Smooth muscle cell (in vitro differentiated cells): ENCODE measurements around the gene TTC28. TPM values are rescaled to one million over a fixed set of nuclear protein-coding genes. Genes with fewer than 3 reads are reported as not detected.
"Not testable (repeated sequence)": the region's sequence is repeated elsewhere in the genome, so short reads cannot be mapped to it uniquely, and the experiment has no call there.

Source experiments
- DNase-seq: peaks from one replicate; lab custom pipeline; 2025; ENCODE audit not compliant: unreplicated experiment; lab: John Stamatoyannopoulos, UW
- H2AFZ ChIP-seq: fragments of 200-600 bp; sonication (generic); 2 replicates; pipeline ENCODE4 v1.6.0; 2016; ENCODE audit warnings: antibody characterized with exemption, low read depth, mild to moderate bottlenecking
- H3F3A ChIP-seq: fragments of 200-600 bp; sonication (generic); 2 replicates; pipeline ENCODE4 v1.6.0; 2017; ENCODE audit warnings: antibody characterized with exemption, low read depth
- H3K27ac ChIP-seq: fragments of 200-600 bp; sonication (generic); 2 replicates; pipeline ENCODE4 v1.5.1; 2016; ENCODE audit warnings: low read depth, mild to moderate bottlenecking
- H3K27me3 ChIP-seq: fragments of 200-600 bp; sonication (generic); 2 replicates; pipeline ENCODE4 v1.6.1; 2016; ENCODE audit warnings: low read depth, mild to moderate bottlenecking
- H3K36me3 ChIP-seq: fragments of 200-600 bp; sonication (generic); 2 replicates; pipeline ENCODE4 v1.5.1; 2016; ENCODE audit warnings: low read depth
- H3K4me1 ChIP-seq: fragments of 200-600 bp; sonication (generic); 2 replicates; pipeline ENCODE4 v1.5.1; 2016; ENCODE audit warnings: low read depth
- H3K4me2 ChIP-seq: fragments of 200-600 bp; sonication (generic); 2 replicates; pipeline ENCODE4 v1.6.0; 2016; ENCODE audit warnings: mild to moderate bottlenecking
- H3K4me3 ChIP-seq: fragments of 200-600 bp; sonication (generic); 2 replicates; pipeline ENCODE4 v1.5.1; 2016; ENCODE audit warnings: mild to moderate bottlenecking
- H3K79me2 ChIP-seq: fragments of 200-600 bp; sonication (generic); 2 replicates; pipeline ENCODE4 v1.6.0; 2016; ENCODE audit warnings: low read depth, mild to moderate bottlenecking
- H3K9ac ChIP-seq: fragments of 200-600 bp; sonication (generic); 2 replicates; pipeline ENCODE4 v1.6.0; 2016; ENCODE audit warnings: low read depth
- H3K9me3 ChIP-seq: fragments of 200-600 bp; sonication (generic); replicated peaks from 2 replicates; pipeline ENCODE4 v1.5.1; 2016; ENCODE audit warnings: low read depth
- H4K20me1 ChIP-seq: fragments of 200-600 bp; sonication (generic); 2 replicates; pipeline ENCODE4 v1.6.0; 2016; ENCODE audit warnings: low read depth
- CTCF ChIP-seq: fragments of 200-600 bp; sonication (generic); IDR thresholded peaks from 2 replicates; pipeline ENCODE4 v1.5.1; 2017; ENCODE audit warnings: borderline replicate concordance, mild to moderate bottlenecking, antibody characterized with exemption; ENCODE audit not compliant: insufficient read depth, poor library complexity, severe bottlenecking
- WGBS: methylation state at CpG from one replicate; pipeline ENCODE4 v1.1.7; 2016; ENCODE audit warnings: low lambda C conversion rate; 5-methylcytosine and 5-hydroxymethylcytosine counted together
- polyA plus RNA-seq: library from polyadenylated mRNA; unstranded; fragments of >200 nt; fragmentation: Nextera tagmentation; extraction: Ambion mirVana; gene quantifications from 2 replicates; pipeline ENCODE4 v1.2.1, GENCODE V29; 2016
- total RNA-seq: library from RNA; depleted of rRNA; stranded (reverse); fragments of >200 nt; gene quantifications from 2 replicates; pipeline ENCODE4 v1.2.3, GENCODE V29; 2014

The TTC28 gene
- total and polyA plus RNA-seq, 2 experiments from 2014 or later, result 6.3 to 17.9 TPM

GRCh38 chr22:28563636-28564035 is 116.0 kb downstream of the TTC28 start:
- WGBS, result 90% methylated on average over 2 of the region's 2 CpGs
- H3K4me2 ChIP-seq, result no peak overlapping the region
- H3K27me3 ChIP-seq, result no peaks in the 10 kb centered on the region
- no peaks in the 10 kb centered on the region for H4K20me1 ChIP-seq
- no peak overlapping the region for H3K9ac ChIP-seq
- no peak for DNase-seq
- TF ChIP-seq CTCF, result no peak
- no peaks in the 10 kb centered on the region for H3K4me1 ChIP-seq
- H3K4me3 ChIP-seq, result no peak overlapping the region
- peaks cover 5% of the 10 kb centered on the region for H3F3A ChIP-seq
- H2AFZ ChIP-seq, result no peak overlapping the region
- H3K9me3 ChIP-seq, result no peaks in the 10 kb centered on the region
- no peaks in the 10 kb centered on the region for H3K79me2 ChIP-seq
- no peaks in the 10 kb centered on the region for H3K36me3 ChIP-seq
- no peak overlapping the region for H3K27ac ChIP-seq

GRCh38 chr22:28562324-28562723 is 117.3 kb downstream of the TTC28 start:
- no peak for TF ChIP-seq CTCF
- Histone ChIP-seq H3K4me3 (no peak overlapping the region), H4K20me1 (no peaks in the 10 kb centered on the region), H3K79me2 (no peaks in the 10 kb centered on the region), H3F3A (peaks cover 5% of the 10 kb centered on the region), H3K9me3 (no peaks in the 10 kb centered on the region), H2AFZ (no peak overlapping the region), H3K27ac (no peak overlapping the region), H3K9ac (no peak overlapping the region), H3K36me3 (no peaks in the 10 kb centered on the region), H3K4me1 (no peaks in the 10 kb centered on the region), H3K4me2 (no peak overlapping the region), H3K27me3 (no peaks in the 10 kb centered on the region)
- no peak for DNase-seq
- 79% methylated on average over 1 of the region's 1 CpG for WGBS

GRCh38 chr22:28560743-28561101 is 118.9 kb downstream of the TTC28 start:
- H2AFZ ChIP-seq, H4K20me1 ChIP-seq, H3F3A ChIP-seq, H3K79me2 ChIP-seq, H3K9me3 ChIP-seq, H3K4me3 ChIP-seq, DNase-seq, H3K9ac ChIP-seq, H3K36me3 ChIP-seq, H3K4me1 ChIP-seq, H3K27me3 ChIP-seq: not testable (repeated sequence)
- 93% methylated on average over 5 of the region's 5 CpGs for WGBS
- Histone ChIP-seq H3K4me2 (peak overlapping the region; percentile 25), H3K27ac (peak overlapping the region; percentile 53)

DNA sequence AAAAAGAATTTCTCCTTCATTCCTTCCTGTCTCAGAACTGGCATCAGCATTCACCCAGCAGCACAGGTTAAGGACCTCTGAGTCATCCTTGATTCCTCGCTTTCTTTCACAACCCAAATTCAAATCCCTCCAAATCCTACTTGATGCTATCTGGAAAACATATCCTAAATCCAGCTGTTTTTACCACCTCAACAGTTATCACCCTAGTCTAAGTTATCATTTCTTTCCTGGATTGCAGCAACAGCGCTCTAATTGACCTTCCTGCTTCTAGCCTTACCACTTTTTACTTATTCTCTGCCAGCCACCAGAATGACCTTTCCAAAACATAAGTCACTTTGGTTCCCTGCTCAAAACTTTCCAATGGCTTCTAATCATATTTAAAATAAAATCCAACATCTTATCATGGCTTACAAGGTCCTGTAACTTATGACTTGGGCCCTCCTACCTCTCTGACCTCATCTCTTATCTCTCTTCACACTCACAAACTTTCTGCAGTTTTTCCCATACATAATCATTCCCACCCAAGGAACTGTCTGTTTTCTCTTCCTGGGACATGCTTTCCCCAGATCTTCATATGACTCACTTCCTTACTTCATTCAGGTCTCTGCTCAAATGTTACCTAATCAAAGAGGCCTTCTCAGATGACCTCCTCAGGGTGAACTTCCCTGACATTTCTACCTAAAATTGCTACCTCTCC is 119.4 kb downstream of the TTC28 start:
- no peaks in the 10 kb centered on the region for H3K9me3 ChIP-seq
- no peaks in the 10 kb centered on the region for H3K4me1 ChIP-seq
- peak overlapping the region; percentile 25 for H3K4me2 ChIP-seq
- no peaks in the 10 kb centered on the region for H4K20me1 ChIP-seq
- H2AFZ ChIP-seq, result no peak overlapping the region
- TF ChIP-seq CTCF, result no peak
- H3K27ac ChIP-seq, result peak overlapping the region; percentile 53
- 48% methylated on average over 2 of the region's 2 CpGs for whole genome bisulfite sequencing
- DNase-seq, result no peak
- no peak overlapping the region for H3K9ac ChIP-seq
- no peaks in the 10 kb centered on the region for H3K27me3 ChIP-seq
- H3F3A ChIP-seq, result peaks cover 5% of the 10 kb centered on the region
- no peak overlapping the region for H3K4me3 ChIP-seq
- no peaks in the 10 kb centered on the region for H3K36me3 ChIP-seq
- no peaks in the 10 kb centered on the region for H3K79me2 ChIP-seq
